ENCODE measurements around the gene PCDHA3.
A peak's percentile ranks its signal among the peaks of the same experiment; 100 is the strongest.
"Not testable (repeated sequence)": the region's sequence is repeated elsewhere in the genome, so short reads cannot be mapped to it uniquely, and the experiment has no call there.

Gene PCDHA3

DNA sequence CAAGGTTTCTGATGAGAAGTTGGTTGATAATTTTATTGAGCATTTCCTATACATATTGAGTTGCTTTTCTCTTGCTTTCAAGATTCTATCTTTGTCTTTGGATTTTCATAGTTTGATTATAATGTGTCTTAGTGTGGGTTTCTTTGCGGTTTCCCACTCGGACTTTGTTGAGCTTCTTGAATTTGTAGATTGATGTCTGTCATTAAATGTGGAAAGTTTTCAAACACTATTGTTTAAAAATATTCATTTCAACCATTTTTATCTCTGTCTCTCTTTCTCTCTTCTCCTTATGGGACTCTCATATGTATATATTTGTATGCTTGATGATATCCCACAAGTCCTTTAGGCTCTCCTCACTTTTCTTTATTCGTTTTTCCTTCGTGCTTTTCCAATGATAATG is 33.4 kb upstream of the PCDHA3 start:
- H3K4me2 ChIP-seq (ENCODE audit: low read depth, low read length) = no peak overlapping the region
- H3K9me3 ChIP-seq (replicated peaks; ENCODE audit: insufficient read depth, low read length) = no peaks in the 10 kb centered on the region
- no peaks in the 10 kb centered on the region for H3K79me2 ChIP-seq (ENCODE audit: low read length)
- no peaks in the 10 kb centered on the region for H3K36me3 ChIP-seq (replicated peaks; ENCODE audit: insufficient read depth, low read length)
- no peak overlapping the region for H3K4me3 ChIP-seq (ENCODE audit: low read length)
- H3K9ac ChIP-seq (ENCODE audit: low read length) = no peak overlapping the region
- no peaks in the 10 kb centered on the region for H3K9me2 ChIP-seq (replicated peaks; ENCODE audit: insufficient read depth, low read length)
- no peak overlapping the region for H3K27ac ChIP-seq (ENCODE audit: low read length)
- no peaks in the 10 kb centered on the region for H3K27me3 ChIP-seq (replicated peaks; ENCODE audit: insufficient read depth, low read length)
- TF ChIP-seq, protein P1, sequence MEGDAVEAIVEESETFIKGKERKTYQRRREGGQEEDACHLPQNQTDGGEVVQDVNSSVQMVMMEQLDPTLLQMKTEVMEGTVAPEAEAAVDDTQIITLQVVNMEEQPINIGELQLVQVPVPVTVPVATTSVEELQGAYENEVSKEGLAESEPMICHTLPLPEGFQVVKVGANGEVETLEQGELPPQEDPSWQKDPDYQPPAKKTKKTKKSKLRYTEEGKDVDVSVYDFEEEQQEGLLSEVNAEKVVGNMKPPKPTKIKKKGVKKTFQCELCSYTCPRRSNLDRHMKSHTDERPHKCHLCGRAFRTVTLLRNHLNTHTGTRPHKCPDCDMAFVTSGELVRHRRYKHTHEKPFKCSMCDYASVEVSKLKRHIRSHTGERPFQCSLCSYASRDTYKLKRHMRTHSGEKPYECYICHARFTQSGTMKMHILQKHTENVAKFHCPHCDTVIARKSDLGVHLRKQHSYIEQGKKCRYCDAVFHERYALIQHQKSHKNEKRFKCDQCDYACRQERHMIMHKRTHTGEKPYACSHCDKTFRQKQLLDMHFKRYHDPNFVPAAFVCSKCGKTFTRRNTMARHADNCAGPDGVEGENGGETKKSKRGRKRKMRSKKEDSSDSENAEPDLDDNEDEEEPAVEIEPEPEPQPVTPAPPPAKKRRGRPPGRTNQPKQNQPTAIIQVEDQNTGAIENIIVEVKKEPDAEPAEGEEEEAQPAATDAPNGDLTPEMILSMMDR (IDR thresholded peaks at IDR 0.05; ENCODE audit: low read length) = no peak
- TF ChIP-seq EZH2phosphoT487 (IDR thresholded peaks at IDR 0.05; ENCODE audit: low read length) = no peak
- no peak for TF ChIP-seq EZH2 (optimal IDR thresholded peaks at IDR 0.05; ENCODE audit: low read depth, low read length)
- H3F3A ChIP-seq (ENCODE audit: insufficient read depth, low read length) = no peaks in the 10 kb centered on the region
- H3K4me1 ChIP-seq (ENCODE audit: low read length) = no peaks in the 10 kb centered on the region
- H4K20me1 ChIP-seq (ENCODE audit: insufficient read depth, low read length) = no peaks in the 10 kb centered on the region
- DNase-seq = no peak
- no peak overlapping the region for H2AFZ ChIP-seq (ENCODE audit: low read length)

DNA sequence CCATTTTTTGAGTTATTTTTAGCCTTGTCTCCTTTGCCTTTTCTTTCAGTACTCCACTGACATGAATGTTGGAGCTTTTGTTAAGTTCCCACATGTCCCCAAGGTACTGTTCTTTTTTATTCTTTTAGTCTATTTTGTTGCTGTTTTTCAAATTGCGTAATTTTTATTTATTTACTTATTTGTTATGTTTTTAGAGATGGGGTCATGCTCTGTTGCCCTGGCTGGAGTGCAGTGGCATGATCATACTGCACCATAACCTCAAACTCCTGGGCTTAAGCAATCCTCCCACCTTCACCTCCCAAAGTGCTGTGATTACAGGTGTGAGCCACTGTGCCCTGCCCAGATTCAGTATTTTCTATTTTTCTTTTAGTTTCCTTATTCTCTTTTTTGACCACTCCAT is 20.3 kb upstream of the PCDHA3 start:
- Histone ChIP-seq H4K20me1 (ENCODE audit: insufficient read depth, low read length) (no peaks in the 10 kb centered on the region), H3K79me2 (ENCODE audit: low read length) (no peaks in the 10 kb centered on the region), H3K9me3 (replicated peaks; ENCODE audit: insufficient read depth, low read length) (no peaks in the 10 kb centered on the region; the same call in 1 of the 2 replicates), H3K4me3 (ENCODE audit: low read length) (no peak overlapping the region), H3K36me3 (replicated peaks; ENCODE audit: insufficient read depth, low read length) (no peaks in the 10 kb centered on the region), H3K4me2 (ENCODE audit: low read depth, low read length) (no peak overlapping the region), H3K27ac (ENCODE audit: low read length) (no peak overlapping the region), H3K4me1 (ENCODE audit: low read length) (no peaks in the 10 kb centered on the region), H2AFZ (ENCODE audit: low read length) (no peak overlapping the region), H3K27me3 (replicated peaks; ENCODE audit: insufficient read depth, low read length) (no peaks in the 10 kb centered on the region), H3F3A (ENCODE audit: insufficient read depth, low read length) (no peaks in the 10 kb centered on the region), H3K9me2 (replicated peaks; ENCODE audit: insufficient read depth, low read length) (no peaks in the 10 kb centered on the region), H3K9ac (ENCODE audit: low read length) (no peak overlapping the region)
- TF ChIP-seq, protein P1 (IDR thresholded peaks at IDR 0.05; ENCODE audit: low read length) = no peak
- TF ChIP-seq EZH2 (optimal IDR thresholded peaks at IDR 0.05; ENCODE audit: low read depth, low read length) (no peak), EZH2phosphoT487 (IDR thresholded peaks at IDR 0.05; ENCODE audit: low read length) (no peak)
- no peak for DNase-seq

DNA sequence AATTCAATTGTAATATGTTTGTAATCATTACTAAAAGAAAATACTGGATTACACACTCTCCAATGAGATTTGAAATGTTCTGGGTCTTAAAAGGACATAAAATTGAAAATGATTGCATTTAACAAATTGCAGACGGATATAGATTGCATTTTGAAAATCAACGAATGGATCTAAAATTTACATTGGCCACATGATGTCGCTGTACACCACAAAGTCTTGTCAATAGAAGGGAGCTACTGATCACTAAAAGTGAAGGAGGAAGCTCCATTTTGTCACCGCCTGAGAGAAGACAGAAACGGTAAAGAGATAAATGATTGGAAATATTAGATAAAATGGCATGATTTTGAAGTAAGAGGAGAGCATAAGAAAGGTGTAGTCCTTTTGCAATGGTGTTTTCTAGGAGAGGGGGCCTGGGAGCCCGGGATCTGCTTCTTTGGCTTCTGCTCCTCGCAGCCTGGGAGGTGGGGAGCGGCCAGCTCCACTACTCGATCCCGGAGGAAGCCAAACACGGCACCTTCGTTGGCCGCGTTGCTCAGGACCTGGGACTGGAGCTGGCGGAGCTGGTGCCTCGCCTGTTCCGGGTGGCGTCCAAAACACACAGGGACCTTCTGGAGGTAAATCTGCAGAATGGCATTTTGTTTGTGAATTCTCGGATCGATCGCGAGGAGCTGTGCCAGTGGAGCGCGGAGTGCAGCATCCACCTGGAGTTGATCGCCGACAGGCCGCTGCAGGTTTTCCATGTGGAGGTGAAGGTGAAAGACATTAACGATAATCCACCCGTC is 14.8 kb upstream of the PCDHA3 start, which contains the start of gene PCDHA1:
TSS of gene PCDHA1 (plus strand) at position 236 of the 782 bp plus-strand sequence.
- Histone ChIP-seq H3K79me2 (ENCODE audit: low read length) (no peaks in the 10 kb centered on the region), H3K27ac (ENCODE audit: low read length) (no peak within 1 kb of the TSS), H3K9me3 (replicated peaks; ENCODE audit: insufficient read depth, low read length) (no peaks in the 10 kb centered on the region; the same call in 1 of the 2 replicates), H3K36me3 (replicated peaks; ENCODE audit: insufficient read depth, low read length) (no peaks in the 10 kb centered on the region), H3K9me2 (replicated peaks; ENCODE audit: insufficient read depth, low read length) (no peaks in the 10 kb centered on the region), H3K27me3 (replicated peaks; ENCODE audit: insufficient read depth, low read length) (no peaks in the 10 kb centered on the region), H4K20me1 (ENCODE audit: insufficient read depth, low read length) (no peaks in the 10 kb centered on the region), H3K4me3 (ENCODE audit: low read length) (no peak within 1 kb of the TSS), H2AFZ (ENCODE audit: low read length) (no peak within 1 kb of the TSS), H3K4me1 (ENCODE audit: low read length) (no peaks in the 10 kb centered on the region), H3K4me2 (ENCODE audit: low read depth, low read length) (no peak within 1 kb of the TSS), H3K9ac (ENCODE audit: low read length) (no peak within 1 kb of the TSS), H3F3A (ENCODE audit: insufficient read depth, low read length) (no peaks in the 10 kb centered on the region)
- TF ChIP-seq, protein P1 (IDR thresholded peaks at IDR 0.05; ENCODE audit: low read length) = peak; percentile 20
- no peak for TF ChIP-seq EZH2phosphoT487 (IDR thresholded peaks at IDR 0.05; ENCODE audit: low read length)
- no peak for DNase-seq

DNA sequence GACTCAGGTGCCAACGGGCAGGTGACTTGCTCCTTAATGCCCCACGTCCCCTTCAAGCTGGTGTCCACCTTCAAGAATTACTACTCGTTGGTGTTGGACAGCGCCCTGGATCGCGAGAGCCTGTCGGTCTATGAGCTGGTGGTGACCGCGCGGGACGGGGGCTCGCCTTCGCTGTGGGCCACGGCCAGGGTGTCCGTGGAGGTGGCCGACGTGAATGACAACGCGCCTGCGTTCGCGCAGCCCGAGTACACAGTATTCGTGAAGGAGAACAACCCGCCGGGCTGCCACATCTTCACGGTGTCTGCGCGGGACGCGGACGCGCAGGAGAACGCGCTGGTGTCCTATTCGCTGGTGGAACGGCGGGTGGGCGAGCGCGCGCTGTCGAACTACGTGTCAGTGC is 13.4 kb upstream of the PCDHA3 start:
- H3K27me3 ChIP-seq (replicated peaks; ENCODE audit: insufficient read depth, low read length); H4K20me1 ChIP-seq (ENCODE audit: insufficient read depth, low read length); H3K79me2 ChIP-seq (ENCODE audit: low read length); DNase-seq; H3K4me3 ChIP-seq (ENCODE audit: low read length); H3K36me3 ChIP-seq (replicated peaks; ENCODE audit: insufficient read depth, low read length); H3K4me1 ChIP-seq (ENCODE audit: low read length); H3K9me3 ChIP-seq (replicated peaks; ENCODE audit: insufficient read depth, low read length); H3K4me2 ChIP-seq (ENCODE audit: low read depth, low read length); H2AFZ ChIP-seq (ENCODE audit: low read length); H3K9me2 ChIP-seq (replicated peaks; ENCODE audit: insufficient read depth, low read length); H3K27ac ChIP-seq (ENCODE audit: low read length); H3F3A ChIP-seq (ENCODE audit: insufficient read depth, low read length); H3K9ac ChIP-seq (ENCODE audit: low read length): not testable (repeated sequence)

DNA sequence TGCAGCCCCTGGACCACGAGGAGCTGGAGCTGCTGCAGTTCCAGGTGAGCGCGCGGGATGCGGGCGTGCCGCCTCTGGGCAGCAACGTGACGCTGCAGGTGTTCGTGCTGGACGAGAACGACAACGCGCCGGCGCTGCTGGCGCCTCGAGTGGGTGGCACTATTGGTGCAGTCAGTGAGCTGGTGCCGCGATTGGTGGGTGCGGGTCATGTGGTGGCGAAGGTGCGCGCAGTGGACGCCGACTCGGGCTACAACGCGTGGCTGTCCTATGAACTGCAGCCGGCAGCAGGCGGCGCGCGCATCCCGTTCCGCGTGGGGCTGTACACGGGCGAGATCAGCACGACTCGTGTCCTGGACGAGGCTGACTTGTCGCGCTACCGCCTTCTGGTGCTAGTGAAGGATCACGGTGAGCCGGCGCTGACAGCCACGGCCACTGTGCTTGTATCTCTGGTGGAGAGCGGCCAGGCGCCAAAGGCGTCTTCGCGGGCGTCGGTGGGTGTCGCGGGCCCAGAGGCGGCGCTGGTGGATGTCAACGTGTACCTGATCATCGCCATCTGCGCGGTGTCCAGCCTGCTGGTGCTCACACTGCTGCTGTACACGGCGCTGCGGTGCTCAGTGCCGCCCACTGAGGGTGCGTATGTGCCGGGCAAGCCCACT is 12.9 kb upstream of the PCDHA3 start:
- H3K4me3 ChIP-seq (ENCODE audit: low read length); H3K9ac ChIP-seq (ENCODE audit: low read length); H4K20me1 ChIP-seq (ENCODE audit: insufficient read depth, low read length); H3K4me1 ChIP-seq (ENCODE audit: low read length); H3K4me2 ChIP-seq (ENCODE audit: low read depth, low read length); H2AFZ ChIP-seq (ENCODE audit: low read length); H3F3A ChIP-seq (ENCODE audit: insufficient read depth, low read length); H3K27me3 ChIP-seq (replicated peaks; ENCODE audit: insufficient read depth, low read length); H3K9me2 ChIP-seq (replicated peaks; ENCODE audit: insufficient read depth, low read length); H3K27ac ChIP-seq (ENCODE audit: low read length); H3K36me3 ChIP-seq (replicated peaks; ENCODE audit: insufficient read depth, low read length); H3K9me3 ChIP-seq (replicated peaks; ENCODE audit: insufficient read depth, low read length); DNase-seq; H3K79me2 ChIP-seq (ENCODE audit: low read length): not testable (repeated sequence)

Data from MM.1S (cell line).